ENCODE data around the gene PCYT1B. TPM values are rescaled to one million over a fixed set of nuclear protein-coding genes. Genes with fewer than 3 reads are reported as not detected.

Gene PCYT1B
- total and polyA plus RNA-seq, 9 of the 15 experiments (the other 6 are each of a cell fraction or from before 2014, with no cell fraction given), result 0.04 to 0.34 (median 0.07) TPM; not detected in 1

DNA sequence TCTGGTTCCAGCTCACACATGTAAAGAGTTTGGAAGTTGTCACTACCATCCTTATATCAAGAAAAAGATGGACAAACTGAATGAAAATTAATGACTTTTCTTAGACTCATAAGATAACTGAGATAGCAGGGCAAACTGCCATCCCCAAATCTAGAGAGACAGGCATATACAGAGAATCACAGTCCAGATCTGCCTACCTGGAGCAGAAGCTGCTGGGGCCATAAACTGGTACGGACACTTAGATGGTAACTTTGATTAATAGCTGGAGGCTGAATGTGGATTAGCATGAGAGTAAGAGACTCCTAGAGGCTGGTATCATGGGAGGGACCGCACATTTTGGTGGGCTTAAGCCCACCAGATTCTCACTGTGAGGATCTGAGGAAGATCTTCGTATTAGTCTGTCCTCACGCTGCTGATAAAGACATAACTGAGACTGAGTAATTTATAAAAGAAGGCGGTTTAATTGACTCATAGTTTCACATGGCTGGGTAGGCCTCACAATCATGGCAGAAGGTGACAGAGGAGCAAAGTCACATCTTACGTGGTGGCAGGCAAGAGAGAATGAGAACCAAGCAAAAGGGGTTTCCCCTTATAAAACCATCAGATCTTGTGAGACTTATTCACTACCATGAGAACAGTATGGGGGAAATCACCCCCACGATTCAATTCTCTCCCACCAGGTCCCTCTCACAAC, 35.7 kb upstream of the PCYT1B start:
- H3K4me1 ChIP-seq (replicated peaks in 1 of 2; ENCODE audit: control insufficient read depth in 2 of 2, insufficient read depth in 2 of 2, low read length in 2 of 2), result no peaks in the 10 kb centered on the region
- POLR2A ChIA-PET, result interaction anchor here (1.2 kb wide), 1 partner anchor 11 kb away, joined by 4 read pairs; the partner anchor contains the start of gene POLA1
- CTCF ChIA-PET (ENCODE audit: low intra/inter-chr PET ratio), result no interaction called here
- no peaks in the 10 kb centered on the region for H3K79me2 ChIP-seq (ENCODE audit: control insufficient read depth, insufficient read depth, low read length)
- no peaks in the 10 kb centered on the region for H3K9me1 ChIP-seq (ENCODE audit: control insufficient read depth, insufficient read depth, low read length)
- no peak overlapping the region for H2AFZ ChIP-seq (ENCODE audit: low read depth, low read length)
- no peak overlapping the region for H3K27ac ChIP-seq (ENCODE audit: extremely low read depth, low read depth, low read length)
- no TSS peak for BruUV-seq (replicated peaks)
- ATAC-seq, result no peak
- H3K27me3 ChIP-seq (ENCODE audit: control insufficient read depth in 2 of 2, insufficient read depth in 2 of 2, low read length in 2 of 2), result no peaks in the 10 kb centered on the region
- no peaks in the 10 kb centered on the region for H4K20me1 ChIP-seq (replicated peaks; ENCODE audit: control insufficient read depth, insufficient read depth, low read length)
- no peak overlapping the region for H3K4me3 ChIP-seq
- H3K9ac ChIP-seq (ENCODE audit: insufficient read depth in 1 of 2, low read depth in 2 of 2, low read length in 2 of 2), result no peak overlapping the region
- DNase-seq (ENCODE audit: extremely low read depth in 1 of 4, low spot score in 3 of 4), result no peak
- no peak for FAIRE-seq
- H3K4me2 ChIP-seq (ENCODE audit: insufficient read depth, low read length), result no peak overlapping the region
- no peaks in the 10 kb centered on the region for H3K36me3 ChIP-seq (ENCODE audit: control insufficient read depth, insufficient read depth, low read length)
- intact Hi-C loops (cut with micrococcal nuclease), result no loop called here
- in situ Hi-C loops (cut with MboI), result no loop called here
- no peaks in the 10 kb centered on the region for H3K9me3 ChIP-seq (replicated peaks; ENCODE audit: control insufficient read depth, insufficient read depth, low read depth, low read length)
- WGBS (ENCODE audit: insufficient coverage, low coverage, missing lambda C conversion rate), result 15% methylated on average over 7 of the region's 7 CpGs
- TF ChIP-seq, protein P1, sequence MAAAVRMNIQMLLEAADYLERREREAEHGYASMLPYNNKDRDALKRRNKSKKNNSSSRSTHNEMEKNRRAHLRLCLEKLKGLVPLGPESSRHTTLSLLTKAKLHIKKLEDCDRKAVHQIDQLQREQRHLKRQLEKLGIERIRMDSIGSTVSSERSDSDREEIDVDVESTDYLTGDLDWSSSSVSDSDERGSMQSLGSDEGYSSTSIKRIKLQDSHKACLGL (CRISPR knock-in tag; IDR thresholded peaks at IDR 0.05; ENCODE audit: borderline replicate concordance, poor library complexity, severe bottlenecking), result no peak
- TF ChIP-seq ZFP30 (CRISPR knock-in tag; IDR thresholded peaks at IDR 0.05; ENCODE audit: borderline replicate concordance) (no peak), EP400 (IDR thresholded peaks at IDR 0.05) (no peak), BRD9 (IDR thresholded peaks at IDR 0.05; ENCODE audit: low read depth, partially characterized antibody) (no peak)
- TF ChIP-seq, protein P2, sequence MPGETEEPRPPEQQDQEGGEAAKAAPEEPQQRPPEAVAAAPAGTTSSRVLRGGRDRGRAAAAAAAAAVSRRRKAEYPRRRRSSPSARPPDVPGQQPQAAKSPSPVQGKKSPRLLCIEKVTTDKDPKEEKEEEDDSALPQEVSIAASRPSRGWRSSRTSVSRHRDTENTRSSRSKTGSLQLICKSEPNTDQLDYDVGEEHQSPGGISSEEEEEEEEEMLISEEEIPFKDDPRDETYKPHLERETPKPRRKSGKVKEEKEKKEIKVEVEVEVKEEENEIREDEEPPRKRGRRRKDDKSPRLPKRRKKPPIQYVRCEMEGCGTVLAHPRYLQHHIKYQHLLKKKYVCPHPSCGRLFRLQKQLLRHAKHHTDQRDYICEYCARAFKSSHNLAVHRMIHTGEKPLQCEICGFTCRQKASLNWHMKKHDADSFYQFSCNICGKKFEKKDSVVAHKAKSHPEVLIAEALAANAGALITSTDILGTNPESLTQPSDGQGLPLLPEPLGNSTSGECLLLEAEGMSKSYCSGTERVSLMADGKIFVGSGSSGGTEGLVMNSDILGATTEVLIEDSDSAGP (CRISPR knock-in tag; IDR thresholded peaks at IDR 0.05), result no peak
- TF ChIP-seq, protein P3, sequence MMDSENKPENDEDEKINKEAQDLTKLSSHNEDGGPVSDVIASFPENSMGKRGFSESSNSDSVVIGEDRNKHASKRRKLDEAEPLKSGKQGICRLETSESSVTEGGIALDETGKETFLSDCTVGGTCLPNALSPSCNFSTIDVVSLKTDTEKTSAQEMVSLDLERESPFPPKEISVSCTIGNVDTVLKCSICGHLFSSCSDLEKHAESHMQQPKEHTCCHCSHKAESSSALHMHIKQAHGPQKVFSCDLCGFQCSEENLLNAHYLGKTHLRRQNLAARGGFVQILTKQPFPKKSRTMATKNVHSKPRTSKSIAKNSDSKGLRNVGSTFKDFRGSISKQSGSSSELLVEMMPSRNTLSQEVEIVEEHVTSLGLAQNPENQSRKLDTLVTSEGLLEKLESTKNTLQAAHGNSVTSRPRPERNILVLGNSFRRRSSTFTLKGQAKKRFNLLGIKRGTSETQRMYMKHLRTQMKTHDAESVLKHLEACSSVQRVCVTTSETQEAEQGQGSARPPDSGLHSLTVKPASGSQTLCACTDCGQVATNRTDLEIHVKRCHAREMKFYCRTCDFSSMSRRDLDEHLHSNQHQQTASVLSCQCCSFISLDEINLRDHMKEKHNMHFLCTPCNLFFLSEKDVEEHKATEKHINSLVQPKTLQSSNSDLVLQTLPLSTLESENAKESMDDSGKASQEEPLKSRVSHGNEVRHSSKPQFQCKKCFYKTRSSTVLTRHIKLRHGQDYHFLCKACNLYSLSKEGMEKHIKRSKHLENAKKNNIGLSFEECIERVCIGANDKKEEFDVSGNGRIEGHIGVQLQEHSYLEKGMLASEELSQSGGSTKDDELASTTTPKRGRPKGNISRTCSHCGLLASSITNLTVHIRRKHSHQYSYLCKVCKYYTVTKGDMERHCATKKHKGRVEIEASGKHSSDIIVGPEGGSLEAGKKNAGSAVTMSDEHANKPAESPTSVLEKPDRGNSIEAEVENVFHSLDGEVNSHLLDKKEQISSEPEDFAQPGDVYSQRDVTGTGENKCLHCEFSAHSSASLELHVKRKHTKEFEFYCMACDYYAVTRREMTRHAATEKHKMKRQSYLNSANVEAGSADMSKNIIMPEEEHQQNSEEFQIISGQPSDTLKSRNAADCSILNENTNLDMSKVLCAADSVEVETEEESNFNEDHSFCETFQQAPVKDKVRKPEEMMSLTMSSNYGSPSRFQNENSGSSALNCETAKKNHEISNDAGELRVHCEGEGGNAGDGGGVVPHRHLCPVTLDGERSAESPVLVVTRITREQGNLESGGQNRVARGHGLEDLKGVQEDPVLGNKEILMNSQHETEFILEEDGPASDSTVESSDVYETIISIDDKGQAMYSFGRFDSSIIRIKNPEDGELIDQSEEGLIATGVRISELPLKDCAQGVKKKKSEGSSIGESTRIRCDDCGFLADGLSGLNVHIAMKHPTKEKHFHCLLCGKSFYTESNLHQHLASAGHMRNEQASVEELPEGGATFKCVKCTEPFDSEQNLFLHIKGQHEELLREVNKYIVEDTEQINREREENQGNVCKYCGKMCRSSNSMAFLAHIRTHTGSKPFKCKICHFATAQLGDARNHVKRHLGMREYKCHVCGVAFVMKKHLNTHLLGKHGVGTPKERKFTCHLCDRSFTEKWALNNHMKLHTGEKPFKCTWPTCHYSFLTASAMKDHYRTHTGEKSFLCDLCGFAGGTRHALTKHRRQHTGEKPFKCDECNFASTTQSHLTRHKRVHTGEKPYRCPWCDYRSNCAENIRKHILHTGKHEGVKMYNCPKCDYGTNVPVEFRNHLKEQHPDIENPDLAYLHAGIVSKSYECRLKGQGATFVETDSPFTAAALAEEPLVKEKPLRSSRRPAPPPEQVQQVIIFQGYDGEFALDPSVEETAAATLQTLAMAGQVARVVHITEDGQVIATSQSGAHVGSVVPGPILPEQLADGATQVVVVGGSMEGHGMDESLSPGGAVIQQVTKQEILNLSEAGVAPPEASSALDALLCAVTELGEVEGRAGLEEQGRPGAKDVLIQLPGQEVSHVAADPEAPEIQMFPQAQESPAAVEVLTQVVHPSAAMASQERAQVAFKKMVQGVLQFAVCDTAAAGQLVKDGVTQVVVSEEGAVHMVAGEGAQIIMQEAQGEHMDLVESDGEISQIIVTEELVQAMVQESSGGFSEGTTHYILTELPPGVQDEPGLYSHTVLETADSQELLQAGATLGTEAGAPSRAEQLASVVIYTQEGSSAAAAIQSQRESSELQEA (IDR thresholded peaks at IDR 0.05; ENCODE audit: low read depth), result no peak

Measured in K562 (cell line).